ENCODE results near the gene TAB3.

Gene TAB3

DNA sequence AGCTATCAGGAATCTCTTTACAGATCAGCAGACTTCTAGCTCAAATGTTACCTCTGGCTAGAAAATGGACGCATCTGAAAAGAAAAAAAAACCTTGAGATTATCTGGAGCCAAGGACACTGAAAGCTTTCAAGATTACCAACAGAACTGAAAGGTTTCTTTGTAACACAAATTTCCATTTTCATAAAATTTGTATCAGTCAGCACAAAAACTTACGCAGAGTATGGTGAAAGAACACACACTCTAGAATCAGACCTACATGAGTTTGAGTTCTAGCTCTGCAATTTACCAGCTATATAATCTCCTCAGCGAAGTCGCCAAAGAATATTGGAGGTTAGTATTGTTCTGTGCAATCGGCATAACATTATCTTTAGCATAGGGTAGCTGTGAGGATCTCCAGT lies 1.8 kb downstream of the TAB3 start:
- no peak for DNase-seq (ENCODE audit: low read depth in 2 of 2)

DNA sequence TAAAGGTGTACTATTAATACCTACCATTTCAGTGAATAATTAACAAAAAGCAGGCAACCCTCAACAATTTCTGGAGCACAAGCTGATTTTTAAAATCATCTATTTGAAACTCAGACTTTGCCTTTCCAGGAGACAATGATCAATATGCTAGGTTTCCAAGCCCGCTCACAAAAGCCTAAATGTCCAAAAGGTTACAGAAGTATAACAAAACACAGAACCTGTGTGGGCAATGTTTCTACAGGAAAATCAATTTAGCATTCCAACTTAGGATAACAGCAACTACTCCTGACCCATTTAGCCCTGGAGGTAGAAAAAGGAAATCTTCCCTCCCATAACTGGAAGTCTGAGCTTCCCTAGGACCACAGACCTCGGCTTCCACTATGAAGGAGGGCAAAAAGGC lies 3.9 kb downstream of the TAB3 start:
- DNase-seq (ENCODE audit: low read depth in 2 of 2) = no peak

DNA sequence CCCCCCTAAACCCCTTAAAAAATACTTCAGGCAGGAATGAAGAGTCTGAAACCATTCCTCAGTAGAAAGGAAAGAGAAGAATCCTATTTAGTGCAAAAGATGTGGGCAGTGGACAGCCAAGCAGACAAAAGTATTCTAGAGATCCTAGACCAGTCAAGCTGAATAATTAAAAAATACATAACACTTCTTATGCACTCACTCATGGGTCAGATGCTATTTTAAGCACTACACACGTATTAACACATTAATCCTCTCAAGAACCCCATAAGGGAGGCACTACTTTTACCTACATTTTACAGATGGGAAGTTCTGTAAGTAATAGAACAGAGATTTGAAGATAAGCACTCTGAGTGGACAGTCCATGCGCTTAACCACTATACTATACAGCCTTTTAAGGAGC lies 5.9 kb downstream of the TAB3 start:
- no peak for DNase-seq (ENCODE audit: low read depth in 2 of 2)

DNA sequence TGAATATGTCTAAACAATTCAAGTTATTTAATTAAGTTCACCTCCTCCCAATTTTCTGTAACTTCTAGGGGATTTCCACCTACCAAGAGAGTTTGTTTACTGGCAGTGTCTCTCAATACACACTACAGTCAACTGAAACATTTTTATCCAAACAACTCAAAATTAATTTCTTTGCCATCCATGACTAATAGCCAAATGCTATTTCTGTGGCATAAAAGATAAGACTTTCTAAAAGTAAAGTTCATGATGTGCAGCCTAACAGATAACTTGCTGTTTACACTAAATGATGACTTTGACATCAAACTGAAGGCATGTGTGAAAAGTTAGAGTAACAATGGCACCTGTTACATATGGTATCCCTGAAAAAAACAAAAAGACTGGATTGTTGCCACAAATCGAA lies 7.3 kb downstream of the TAB3 start:
- no peak for DNase-seq (ENCODE audit: low read depth in 2 of 2)

DNA sequence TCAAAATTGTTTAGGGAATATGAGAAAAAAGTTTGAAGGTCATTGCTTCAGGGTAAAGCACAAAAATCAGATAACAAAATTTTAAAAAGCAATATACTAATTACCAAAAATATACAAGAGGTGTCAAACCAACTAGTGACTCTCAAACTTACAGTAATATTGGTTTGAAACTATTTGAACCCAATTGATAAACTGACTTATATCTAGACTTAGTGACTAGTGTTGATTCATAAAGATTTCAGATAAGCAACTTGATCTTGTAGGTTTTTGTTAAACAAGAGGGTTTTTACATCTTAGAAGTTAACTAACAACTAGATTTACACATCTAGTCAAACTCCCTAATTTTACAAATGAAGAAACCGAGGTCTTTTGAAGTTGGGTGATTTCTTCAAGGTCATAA lies 7.7 kb downstream of the TAB3 start:
- DNase-seq (ENCODE audit: low read depth in 2 of 2) = no peak

DNA sequence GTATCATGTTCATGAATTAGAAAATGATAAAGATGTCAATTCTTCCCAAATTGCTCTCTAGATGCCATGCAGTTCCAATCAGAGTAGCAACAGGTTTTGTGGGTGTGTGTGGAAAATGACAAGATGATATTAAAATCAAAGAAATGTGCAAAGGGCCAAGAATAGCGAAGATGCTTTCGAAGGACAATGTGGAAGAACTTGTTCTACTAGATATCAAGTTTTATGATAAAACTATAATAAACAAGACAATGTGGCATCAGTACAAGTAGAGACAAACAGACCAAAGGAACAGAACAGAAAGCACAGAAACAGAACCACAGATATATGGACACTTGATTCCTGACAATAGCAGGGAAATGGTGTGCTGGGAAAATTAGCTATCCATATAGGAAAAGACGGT lies 9.0 kb downstream of the TAB3 start:
- DNase-seq (ENCODE audit: low read depth in 2 of 2) = no peak

DNA sequence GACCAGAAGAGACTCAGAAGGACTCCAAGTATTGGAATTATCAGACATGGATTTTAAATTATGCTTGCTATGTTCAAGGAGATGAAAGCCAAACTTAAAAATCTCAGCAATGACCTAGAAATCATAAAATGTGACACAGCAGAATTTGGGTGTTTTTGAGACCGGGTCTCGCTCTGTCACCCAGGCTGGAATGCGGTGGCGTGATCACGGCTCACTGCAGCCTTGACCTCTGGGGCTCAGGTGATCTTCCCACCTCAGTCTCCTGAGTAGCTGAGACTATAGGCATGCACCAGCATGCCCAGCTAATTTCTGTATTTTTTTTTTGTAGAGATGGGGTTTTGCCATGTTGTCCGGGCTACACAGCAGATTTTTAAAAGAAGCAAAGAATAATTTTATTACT lies 12.7 kb downstream of the TAB3 start:
- DNase-seq (ENCODE audit: low read depth in 2 of 2) = no peak

DNA sequence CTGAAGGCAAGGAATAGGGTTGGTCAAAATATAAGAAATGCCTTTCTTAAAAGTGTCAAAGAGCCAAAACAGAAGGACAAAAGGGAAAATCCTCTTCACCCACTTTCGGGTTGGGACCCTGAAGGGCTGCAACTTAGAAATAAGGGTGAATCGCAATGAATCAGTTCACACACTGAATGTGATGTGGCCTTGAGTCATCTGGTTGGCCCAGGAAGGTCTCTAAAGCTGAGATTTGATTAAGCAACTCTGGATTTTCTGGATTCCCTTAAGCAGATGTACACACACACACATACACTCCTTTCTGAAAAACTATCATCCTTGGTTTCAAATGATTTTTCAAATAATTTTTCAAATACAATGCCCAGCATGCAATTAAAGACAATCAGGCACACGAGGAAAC lies 13.1 kb downstream of the TAB3 start:
- DNase-seq (ENCODE audit: low read depth in 2 of 2) = no peak

DNA sequence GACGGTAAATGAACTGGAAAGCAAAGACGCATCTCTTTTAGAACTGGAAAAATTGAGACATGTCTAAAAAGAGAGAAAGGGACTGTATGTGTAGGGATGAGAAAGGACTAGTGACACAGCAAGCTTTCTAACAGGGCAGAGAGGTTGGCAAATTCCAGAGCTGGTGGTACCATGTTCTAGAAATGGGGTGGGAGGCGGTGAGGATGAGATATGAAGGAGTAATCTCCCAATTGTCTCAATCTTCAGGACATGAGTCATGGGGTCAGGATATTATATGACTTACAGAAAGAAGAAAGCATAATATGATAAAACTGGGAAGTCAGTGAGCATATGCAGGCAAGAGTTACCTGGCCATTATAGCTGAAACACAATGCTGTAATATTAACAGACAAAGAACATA lies 14.2 kb downstream of the TAB3 start:
- DNase-seq (ENCODE audit: low read depth in 2 of 2) = no peak

DNA sequence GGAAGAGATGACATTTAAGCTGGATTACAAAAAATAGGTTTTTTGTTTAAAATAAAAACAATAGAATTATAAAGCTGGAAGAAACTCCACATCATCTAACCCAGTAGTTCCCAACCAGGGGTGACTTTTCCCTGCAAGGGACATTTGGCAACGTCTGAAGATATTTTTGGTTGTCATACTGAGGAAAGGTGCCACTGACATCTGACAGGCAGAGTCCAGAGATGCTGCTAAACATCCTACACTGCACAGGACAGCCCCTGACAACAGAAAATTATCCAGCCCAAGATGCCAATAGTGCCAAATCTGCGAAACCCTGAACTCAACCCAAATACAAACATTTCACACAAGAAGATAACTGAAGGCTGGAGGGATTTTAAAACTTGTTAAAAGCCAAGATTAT lies 18.5 kb downstream of the TAB3 start:
- no peak for DNase-seq (ENCODE audit: low read depth in 2 of 2)

DNA sequence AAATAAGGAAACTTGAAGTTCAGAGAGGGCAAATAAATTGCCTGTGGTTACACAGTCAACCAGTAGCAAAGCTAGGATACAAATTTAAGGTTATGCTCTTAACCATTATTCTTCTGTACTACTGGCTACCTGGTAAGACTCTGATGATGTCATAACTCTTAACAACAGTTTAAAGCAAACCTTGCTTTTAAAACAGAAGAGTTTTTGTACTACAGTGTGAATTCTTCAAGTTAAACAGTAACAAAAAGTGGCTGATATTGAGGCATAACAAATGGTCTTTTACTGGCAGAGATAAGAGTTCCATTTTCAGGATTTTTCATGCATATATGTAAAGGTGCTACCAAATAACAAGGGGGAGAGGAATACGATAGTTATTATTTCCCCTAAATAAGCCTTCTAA lies 23.4 kb downstream of the TAB3 start:
- no peak for DNase-seq (ENCODE audit: low read depth in 2 of 2)

DNA sequence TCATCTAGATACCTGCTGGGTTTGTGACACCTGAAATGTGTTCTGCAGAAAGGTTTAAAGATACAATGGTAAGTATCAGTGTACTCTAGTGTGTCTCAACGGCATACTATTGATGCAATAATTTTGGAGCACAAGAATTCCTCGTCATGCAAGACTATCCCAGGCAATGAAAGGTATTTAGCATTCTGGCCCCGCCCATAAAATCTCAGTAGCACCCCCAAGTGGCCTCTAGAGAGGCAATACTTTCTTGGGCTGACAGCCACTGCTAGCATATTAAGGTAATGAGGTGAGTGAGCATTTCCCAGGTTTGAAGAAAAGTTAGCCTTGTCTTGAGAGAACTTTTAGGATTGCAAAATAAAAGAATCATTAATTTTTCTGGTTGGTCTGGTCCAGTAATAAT lies 24.0 kb downstream of the TAB3 start:
- no peak for DNase-seq (ENCODE audit: low read depth in 2 of 2)

DNA sequence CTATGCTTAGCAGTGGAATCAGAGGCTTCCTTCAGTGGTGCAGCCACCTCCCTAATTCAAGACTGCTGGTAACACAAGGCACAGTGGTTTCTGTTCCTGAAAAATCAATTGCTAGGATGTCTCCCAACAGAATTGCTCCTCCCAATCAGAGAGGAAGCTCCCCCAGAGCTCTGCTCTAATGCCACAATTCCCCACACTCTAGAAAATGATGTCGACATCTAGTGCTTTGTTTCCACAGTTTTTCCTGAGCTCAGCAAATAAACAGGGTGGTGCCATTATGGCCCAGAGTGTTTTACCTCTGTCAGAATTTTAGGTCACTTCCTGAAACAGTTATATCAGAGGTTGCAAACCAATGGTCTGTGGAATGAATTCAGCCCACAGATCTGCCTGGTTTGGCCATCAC lies 24.7 kb downstream of the TAB3 start:
- DNase-seq (ENCODE audit: low read depth in 2 of 2) = no peak

DNA sequence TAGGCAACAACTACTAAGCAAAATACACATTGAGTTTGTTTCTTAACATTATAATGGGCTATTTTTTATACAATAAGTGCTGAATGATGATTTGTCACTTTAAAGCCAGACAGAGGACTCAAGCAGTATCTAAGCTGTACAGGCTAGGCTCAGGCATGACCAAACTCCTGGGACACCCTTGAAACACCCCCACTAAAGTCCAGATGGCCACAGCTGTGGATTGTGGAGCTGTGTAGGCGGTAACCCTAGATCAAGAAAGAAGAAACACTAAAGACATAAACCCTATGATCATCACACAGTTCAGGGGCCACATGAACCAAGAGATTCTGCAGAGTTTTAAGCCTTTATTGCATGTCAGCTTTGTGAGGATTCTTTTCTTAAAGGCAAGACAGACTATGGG lies 25.1 kb downstream of the TAB3 start:
- DNase-seq (ENCODE audit: low read depth in 2 of 2) = no peak

DNA sequence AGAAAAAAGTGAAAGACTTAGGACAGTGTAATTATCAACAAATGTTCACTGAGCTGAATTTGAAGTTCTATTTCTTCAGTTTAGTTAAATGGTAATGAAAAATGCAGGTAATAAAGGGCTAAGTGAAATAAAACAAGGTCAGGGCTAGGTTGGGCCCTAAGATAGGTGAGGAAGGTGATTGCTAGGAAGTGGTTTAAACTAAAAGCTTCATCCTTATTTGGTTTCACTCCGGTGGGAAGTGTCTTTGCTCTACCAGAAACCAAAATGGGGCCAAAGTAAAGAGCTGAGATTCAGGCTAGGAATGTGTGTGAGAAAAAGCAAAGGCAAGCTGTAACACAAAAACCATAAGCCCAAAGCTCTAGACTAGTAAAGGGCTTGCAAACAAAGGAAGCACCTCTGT lies 31.0 kb downstream of the TAB3 start:
- no peak for DNase-seq (ENCODE audit: low read depth in 2 of 2)

DNA sequence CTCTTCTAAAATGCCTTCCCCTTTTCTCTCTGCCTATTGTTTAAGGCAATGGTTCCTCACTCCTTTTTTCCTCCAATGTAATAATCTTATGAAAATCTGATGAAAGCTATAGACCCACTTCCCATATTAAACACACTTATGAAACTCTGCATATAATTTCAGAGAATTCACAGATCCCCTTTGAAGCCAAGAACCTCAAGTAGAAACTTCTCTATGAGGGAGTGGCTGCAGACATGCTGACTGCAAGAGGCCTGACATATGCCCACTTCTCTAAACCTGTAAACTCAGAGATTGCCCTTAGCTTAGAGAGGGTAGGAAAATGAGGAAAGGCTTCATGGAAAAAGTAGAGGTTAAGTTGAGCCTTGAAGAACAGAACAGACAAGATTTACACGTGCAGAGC lies 37.6 kb downstream of the TAB3 start:
- DNase-seq (ENCODE audit: low read depth in 2 of 2) = no peak

DNA sequence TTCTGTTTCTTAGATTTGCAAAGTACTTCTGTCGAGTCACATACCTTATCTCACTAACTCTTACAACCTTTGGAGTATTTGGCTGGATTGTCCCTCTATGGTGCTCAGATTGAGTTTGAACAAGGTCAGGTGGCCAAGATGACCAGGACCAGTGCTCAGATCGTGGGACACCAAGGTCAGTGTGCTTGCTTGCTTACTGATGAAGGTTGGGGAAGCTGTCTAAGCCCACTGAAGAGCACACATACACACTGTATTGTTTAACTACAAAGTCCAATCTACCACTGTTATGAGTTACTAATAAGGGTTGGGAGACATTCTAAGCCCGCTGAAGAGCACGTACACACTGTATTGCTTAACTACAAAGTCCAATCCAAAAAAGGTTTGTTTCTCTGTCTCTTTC lies 53.7 kb downstream of the TAB3 start:
- no peak for DNase-seq (ENCODE audit: low read depth in 2 of 2)

DNA sequence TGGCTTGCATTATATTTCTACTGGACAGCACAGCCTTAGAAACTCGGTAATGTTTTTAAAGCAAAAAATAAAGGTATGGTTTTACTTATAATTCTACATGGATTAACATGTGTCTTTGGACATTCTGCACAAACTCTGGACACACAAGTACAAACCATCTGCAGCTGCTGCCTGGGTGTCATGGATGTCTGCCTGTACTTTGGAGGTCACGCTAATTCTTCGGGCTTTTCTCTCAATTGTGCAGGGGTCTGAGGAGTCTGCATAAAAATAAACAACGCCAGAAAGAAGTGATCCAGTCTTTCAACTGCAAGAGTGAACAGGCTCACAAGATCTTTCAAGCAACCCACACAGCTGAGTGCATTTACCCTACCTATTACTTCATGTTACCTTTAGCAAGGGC lies 55.2 kb downstream of the TAB3 start:
- DNase-seq (ENCODE audit: low read depth in 2 of 2) = no peak

DNA sequence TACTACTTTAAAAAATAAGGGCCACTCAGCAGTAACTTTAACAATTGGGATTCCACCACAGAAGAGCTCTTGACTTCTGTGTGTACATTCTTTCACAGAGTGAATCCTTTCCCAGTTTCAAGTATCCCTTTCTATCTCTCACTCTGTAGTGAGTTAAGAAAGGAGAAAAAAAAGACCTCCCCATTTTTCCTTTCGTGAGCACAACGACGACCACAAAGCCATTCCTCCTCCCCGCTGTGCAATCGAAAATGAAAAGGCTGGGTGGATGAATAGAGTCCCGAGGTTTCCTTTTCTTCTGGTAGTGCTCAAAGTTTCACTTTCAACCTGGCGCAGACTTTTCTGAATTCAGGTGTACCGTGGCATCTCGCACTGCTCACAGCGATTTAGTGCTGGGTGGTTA lies 58.0 kb downstream of the TAB3 start:
- DNase-seq (ENCODE audit: low read depth in 2 of 2) = no peak

DNA sequence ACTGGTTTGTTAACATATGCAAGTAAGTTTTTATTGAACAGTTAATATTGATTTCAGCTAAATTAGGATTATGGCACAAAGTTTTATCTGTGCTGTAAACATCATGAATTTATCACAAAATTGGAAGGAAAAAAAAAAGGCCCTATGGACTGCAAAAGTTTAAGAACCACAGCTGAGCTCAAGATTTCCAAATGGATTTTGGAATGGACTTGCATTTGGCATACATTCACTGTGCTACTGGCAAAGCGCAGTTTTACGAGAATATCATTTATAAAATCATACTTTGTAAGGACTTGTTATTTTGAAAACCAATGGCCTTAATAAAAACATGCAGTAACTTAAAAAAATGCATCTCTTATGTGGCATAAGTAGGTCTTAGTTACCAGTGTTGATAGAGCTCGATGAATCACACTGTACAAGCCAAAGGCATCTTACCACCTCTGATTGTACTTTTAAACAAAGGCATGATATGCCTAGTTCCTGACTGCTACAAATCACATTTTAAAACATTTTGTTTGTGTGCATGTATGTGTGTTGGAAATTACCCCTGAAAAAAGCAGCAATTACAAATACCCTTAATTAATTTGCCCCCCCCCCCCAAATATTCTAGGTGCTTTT lies 58.6 kb downstream of the TAB3 start:
- no peak for DNase-seq (ENCODE audit: low read depth in 2 of 2)

DNA sequence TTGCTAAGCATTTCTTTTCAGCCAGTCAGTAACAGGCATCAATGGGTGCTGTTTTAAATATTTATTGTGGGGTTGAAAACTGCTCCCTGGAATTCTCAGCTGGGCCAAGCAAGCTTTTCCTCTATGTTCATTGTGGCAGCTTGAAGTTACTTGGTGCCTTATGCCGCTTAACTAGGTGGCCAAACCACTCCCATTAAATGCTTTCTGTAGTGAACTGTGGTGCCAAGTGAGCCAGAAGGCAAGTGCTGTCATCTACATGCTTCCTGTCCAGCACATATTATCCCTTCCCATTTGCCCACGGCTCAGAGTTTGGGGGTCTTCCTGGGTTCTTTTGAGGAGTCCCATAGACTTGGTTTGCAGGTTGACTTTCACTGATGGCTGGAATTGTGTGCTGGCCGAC lies 64.8 kb downstream of the TAB3 start:
- no peak for DNase-seq (ENCODE audit: low read depth in 2 of 2)

DNA sequence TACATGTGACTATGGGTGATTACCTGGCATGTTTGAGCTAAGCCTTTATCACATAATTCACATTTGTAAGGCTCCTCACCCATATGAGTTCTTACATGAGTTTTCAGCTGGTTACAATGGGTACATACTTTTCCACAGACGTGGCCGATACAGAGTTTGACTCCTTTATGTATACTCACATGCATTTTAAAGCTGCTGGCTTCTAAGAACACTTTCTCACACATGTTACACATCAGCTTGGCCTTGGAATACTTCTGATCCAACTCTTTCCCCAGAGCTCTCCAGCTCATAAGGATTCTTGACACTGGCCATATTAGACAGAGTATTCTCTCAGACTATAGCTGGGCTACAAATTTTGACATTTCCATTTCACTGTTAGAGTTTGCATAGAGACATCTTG lies 66.3 kb downstream of the TAB3 start:
- no peak for DNase-seq (ENCODE audit: low read depth in 2 of 2)

DNA sequence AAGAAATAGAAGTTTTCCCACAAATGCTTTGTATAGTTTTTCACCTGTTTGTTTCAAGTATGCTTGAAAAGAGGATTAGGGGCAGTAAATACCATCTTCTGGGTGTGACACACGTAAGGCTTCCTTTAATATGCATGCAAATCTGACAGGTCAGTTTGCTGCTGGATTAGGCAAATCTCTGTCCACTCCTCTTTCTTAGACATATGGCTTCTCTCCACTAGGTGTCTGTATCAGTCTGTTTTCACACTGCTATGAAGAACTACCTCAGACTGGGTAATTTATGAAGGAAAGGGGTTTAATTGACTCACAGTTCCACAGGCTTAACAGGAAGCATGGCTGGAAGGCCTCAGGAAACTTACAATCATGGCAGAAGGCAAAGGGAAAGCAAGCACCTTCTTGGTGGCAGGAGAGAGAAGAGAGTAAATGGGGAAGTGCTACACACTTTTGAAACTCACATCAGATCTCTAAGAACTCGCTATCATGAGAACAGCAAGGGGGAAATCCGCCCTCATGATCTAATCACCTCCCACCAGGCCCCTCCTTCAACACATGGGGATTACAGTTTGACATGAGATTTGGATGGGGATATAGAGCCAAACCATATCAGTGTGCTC lies 66.9 kb downstream of the TAB3 start:
- DNase-seq (ENCODE audit: low read depth in 2 of 2) = no peak

DNA sequence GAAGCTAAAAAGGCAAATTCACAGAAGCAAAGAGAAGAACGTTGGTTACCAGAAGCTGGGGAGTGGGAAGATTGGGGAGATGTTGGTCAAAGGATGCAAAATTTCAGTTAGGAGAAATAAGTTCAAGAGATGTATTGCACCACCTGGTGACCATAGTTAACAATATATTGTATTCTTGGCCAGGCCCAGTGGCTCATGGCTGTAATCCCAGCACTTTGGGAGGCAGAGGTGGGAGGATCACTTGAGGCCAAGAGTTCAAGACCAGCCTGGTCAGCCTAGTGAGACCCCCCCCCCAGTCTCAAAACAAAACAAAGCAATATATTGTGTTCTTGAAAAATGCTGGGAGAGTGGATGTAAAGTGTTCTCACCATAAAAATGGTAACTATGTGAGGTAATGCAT lies 67.9 kb downstream of the TAB3 start:
- DNase-seq (ENCODE audit: low read depth in 2 of 2) = no peak

All from stimulated activated CD8-positive, alpha-beta memory T cell treated with anti-CD3 and anti-CD28 coated beads, Interleukin-15, amount 100 ng/mL, for 4 hours (primary cell).